HG03457 (cell line): ENCODE results near the gene KLHDC8A.
"Not testable (repeated sequence)": the region's sequence is repeated elsewhere in the genome, so short reads cannot be mapped to it uniquely, and the experiment has no call there.

ENCODE experiments used
- ATAC-seq: cut with Tn5 transposase; IDR thresholded peaks from one replicate; pipeline ENCODE4 v1.9.1; 2021; ENCODE audit warnings: moderate number of reproducible peaks; ENCODE audit not compliant: unreplicated experiment

KLHDC8A gene, protein sequence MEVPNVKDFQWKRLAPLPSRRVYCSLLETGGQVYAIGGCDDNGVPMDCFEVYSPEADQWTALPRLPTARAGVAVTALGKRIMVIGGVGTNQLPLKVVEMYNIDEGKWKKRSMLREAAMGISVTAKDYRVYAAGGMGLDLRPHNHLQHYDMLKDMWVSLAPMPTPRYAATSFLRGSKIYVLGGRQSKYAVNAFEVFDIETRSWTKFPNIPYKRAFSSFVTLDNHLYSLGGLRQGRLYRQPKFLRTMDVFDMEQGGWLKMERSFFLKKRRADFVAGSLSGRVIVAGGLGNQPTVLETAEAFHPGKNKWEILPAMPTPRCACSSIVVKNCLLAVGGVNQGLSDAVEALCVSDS

DNA sequence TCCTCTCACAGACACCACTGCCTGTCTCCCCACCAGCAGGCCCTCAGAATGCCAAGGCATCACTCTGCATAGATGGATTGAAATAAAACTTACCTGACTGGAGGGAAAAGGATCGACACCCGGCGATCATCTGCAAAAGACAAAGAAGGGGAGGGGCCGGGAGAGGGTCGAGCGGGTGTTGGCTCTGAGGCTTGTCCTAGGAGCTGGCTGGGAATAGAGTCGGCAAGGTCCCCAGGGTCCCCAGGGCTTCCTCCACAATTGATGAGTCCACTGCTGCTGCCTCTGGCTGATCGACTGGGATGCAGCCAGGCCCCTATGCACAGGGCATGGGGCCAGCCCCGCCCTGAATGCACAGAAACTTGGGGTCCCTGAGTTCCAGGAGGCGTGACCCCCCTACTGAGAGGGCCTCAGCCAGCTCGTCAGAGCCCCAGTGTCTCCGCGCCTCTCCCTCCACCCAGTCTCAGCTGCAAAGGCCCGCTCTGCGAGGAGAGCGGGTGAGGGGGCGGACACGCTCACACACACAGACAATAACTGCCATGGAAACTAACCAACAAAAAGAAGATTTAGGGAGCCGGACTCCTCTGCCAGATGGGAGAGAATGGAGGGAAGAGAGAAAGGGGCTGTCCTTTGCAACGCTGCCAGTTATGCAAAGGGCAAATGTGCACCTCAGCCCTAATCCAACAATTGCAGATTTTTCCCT lies at the start of gene KLHDC8A:
TSS of gene KLHDC8A (minus strand) at position 483 of the 700 bp plus-strand sequence. CDS start 13,318 bp downstream, outside the sequence.
- no peak for ATAC-seq

- ATAC-seq: not testable (repeated sequence)
These were observed 49.5 kb upstream of the KLHDC8A start for GRCh38 chr1:205406252-205406651.

GRCh38 chr1:205404484-205404883 lies 47.8 kb upstream of the KLHDC8A start:
- ATAC-seq: not testable (repeated sequence)

DNA sequence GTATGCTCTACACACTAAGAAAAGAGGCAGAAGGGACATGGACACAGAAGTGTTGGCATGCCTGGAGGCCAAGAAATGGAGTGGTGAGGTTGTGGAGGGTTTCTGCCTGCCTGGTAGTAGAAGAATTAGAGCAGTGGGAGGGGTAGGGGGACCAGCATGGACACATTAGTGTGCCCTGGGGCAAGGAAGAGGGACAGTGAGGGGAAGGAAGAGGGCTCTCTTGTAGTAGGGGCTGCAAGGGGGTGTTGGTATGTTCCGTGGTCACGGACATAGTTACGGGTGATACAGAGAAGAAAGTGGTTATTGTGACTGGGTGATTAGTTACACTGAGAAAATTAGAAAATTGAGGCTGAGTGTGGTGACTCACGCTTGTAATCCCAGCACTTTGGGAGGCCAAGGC lies 41.9 kb upstream of the KLHDC8A start:
- no peak for ATAC-seq

GRCh38 chr1:205396967-205397616 lies 40.4 kb upstream of the KLHDC8A start:
- ATAC-seq: no peak

- no peak for ATAC-seq
These were observed 38.9 kb upstream of the KLHDC8A start for GRCh38 chr1:205395616-205396015.

GRCh38 chr1:205392650-205393049 lies 35.9 kb upstream of the KLHDC8A start:
- ATAC-seq: no peak

GRCh38 chr1:205391386-205391785 lies 34.7 kb upstream of the KLHDC8A start:
- ATAC-seq: no peak

GRCh38 chr1:205387845-205388244 lies 31.1 kb upstream of the KLHDC8A start:
- no peak for ATAC-seq

DNA sequence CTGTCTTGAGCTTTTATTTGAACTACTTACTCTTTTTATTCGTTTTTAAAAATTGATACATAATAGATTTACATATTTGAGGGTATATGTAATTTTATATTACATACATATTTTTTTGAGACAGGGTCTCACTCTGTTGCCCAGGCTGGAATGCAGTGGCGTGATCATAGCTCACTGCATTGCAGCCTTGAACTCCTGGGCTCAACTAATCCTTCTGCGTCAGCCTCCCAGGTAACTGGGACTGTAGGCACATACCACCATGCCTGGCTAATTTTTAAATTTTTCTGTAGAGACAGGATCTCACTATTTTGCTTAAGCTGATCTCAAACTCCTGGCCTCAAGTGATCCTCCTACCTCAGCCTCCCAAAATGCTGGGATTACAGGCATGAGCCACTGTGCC lies 26.3 kb upstream of the KLHDC8A start:
- ATAC-seq: not testable (repeated sequence)

DNA sequence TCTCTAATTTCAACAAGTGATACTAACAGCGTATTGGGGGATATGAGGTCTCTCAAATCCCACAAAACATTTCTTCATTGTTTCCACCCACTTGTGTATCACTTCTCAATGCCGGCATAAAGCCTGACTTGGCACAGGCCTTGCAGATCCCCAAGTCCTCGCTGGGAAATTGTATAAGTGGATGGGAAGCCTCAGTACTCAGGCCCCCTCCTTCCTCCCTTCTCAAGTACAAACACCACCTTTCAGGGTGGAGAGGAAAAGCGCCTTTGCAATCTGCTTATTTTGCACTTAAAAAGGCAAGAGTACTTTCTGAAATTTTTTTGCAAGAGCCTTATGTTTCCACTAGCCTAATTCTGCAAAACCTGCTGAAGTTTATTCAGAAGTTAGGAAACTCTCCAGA lies 25.8 kb upstream of the KLHDC8A start:
- ATAC-seq: no peak

GRCh38 chr1:205381305-205381704 lies 24.6 kb upstream of the KLHDC8A start:
- ATAC-seq: no peak

DNA sequence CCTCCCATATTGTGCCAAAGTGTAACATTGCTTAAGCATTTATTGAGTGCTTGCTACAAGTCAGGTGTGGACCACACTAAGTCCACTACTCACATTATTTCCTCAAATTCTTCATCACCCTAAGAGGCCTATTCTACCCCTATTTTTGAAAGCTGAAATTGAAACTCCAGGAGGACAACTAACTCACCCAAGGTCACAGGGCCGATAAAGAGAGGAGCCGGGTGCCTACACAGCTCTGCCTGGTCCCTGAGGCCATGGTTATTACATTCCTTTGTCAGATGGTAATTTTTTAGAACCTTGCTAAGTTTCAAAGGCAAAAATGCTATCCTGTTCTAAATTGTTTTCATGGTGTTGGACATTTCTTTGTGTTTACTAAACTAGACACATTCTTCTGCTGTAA lies 24.2 kb upstream of the KLHDC8A start:
- no peak for ATAC-seq

- ATAC-seq: no peak
These were observed 22.3 kb upstream of the KLHDC8A start for GRCh38 chr1:205379056-205379455.

DNA sequence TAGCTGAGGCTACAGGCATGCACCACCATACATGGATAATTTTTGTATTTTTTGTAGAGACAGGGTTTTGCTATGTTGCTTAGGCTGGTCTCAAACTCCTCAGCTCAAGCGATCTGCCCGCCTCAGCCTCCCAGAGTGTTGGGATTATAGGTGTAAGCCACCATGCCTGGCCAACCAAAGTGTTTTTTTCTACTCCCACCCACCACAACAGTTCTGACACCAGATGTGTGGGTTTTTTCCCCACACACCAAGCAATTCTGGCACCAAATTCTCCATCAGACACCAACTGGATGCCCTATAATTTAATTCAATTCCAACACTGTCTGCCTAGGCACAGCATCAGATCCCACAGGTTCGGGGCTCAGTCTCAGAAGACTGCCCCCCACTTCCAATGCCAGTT lies 20.6 kb upstream of the KLHDC8A start:
- no peak for ATAC-seq

DNA sequence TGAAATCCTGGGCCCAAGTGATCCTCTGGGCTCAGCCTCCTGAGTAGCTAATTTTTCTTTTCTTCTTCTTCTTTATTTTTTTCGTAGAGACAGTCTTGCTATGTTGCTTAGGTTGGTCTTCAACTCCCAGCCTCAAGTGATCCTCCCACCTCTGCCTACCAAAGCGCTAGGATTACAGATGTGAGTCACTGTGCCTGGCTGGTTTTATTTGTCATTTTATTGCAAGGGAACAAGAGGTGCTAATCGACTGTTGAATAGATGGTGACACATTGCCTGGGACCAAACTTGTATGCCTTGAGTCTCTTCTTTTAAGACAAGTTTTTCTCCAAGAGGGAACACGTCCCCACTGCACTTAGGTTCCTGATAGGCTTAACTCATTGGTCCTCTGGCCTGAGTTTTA lies 20.0 kb upstream of the KLHDC8A start:
- ATAC-seq: no peak

DNA sequence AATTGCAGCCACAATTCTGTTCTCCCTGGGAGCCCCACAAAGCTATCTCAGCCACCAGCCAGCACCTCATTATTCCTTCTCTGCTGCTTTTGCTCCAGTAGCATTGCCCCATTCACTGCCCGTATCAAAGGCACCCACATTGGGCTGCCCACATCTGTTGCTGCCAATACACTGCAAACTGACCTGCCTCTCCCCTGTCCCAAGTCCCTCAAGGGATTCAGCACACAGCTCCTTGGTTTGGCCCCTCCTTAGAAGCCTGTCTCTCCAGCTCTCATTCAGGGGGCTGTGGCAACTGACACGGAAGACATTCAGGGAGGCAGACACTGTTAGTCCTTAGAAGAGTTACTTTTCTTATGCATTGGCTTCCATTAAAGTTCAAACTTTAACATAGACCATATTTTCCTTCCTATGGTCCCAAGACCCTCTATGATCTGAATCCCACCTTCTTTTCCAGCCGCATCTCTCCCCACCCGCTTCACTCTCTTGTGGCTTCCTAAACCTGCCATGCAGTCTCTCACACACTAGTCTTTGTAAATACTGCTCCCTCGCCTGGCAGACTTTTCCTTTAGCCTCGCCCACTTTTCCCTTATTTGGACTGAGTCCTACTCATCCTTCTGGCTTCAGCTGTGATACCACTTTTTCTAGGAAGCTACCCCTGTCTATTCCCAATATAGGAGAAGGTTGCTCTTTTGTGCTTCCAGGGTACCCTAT lies 19.3 kb upstream of the KLHDC8A start:
- no peak for ATAC-seq

DNA sequence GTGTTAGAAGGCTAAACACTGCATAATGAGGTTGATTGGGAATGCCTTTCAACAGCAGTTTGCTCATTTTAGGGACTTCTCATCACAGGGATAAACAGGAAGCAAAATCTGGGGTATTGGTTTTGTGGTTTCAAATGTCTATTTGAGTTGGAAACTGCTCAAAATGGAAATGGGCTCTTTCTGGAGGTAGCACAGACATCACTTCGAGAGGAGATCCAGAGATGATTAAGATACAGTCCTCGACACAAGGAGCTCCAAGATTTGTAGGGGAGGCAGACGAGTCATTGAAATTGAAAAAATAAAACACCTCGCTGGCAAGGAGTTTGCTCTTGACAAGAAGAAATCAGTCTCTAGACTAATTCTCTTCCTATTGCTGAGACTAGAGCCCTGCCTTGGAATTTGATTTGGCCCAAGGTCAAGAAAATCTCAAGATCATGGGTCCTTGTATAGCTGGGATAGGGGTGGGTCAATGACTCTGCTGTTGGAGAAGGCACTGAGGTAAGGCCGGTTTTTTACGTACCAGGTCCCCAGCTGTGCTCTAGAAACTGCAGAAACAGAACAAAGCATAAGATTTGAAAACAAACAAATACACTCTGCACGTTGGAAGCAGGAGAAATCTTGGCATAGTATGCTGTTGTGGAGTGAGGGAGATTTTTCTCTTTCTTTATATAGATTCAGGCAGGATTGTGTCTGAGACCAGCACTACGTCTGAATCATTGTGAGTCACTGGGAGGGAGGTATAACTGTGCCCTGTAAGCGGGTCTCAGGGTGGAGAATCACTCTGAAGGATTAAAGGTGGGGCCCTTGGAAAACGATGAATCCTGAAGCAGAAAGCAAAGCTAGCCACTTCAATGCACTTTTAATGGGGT lies 17.7 kb upstream of the KLHDC8A start:
- no peak for ATAC-seq

- ATAC-seq: no peak
These were observed 17.1 kb upstream of the KLHDC8A start for GRCh38 chr1:205373798-205374175.

- ATAC-seq: no peak
These were observed 16.5 kb upstream of the KLHDC8A start for GRCh38 chr1:205373022-205373797.
